Endothelial cell of umbilical vein (primary cell): Measurements from ENCODE around the gene SLC22A23. TPM values are rescaled to one million over a fixed set of nuclear protein-coding genes. Genes with fewer than 3 reads are reported as not detected.

Source experiments
- BruUV-seq: library from RNA; stranded (reverse); fragments of 400-500 nt; replicated peaks from 2 replicates; lab custom pipeline; 2021; lab: Mats Ljungman, UMichigan
- CTCF ChIA-PET: fragments of 300-600, 350-600 bp; sonication (Branson Sonifier 250); formaldehyde crosslinking; loops from one replicate; lab custom pipeline; 2021; ENCODE audit warnings: antibody characterized with exemption, inconsistent platforms; lab: Charles Lee
- POLR2A ChIA-PET: fragments of 300-600, 350-600 bp; sonication (Branson Sonifier 250); formaldehyde crosslinking; loops from one replicate; lab custom pipeline; 2021; ENCODE audit warnings: antibody characterized with exemption, inconsistent platforms; lab: Charles Lee
- DNase-seq: peaks from one replicate; pipeline ENCODE4 v3.0.0-alpha.2; 2011; ENCODE audit warnings: low read depth, low spot score
- FAIRE-seq: peaks from 2 replicates; lab custom pipeline; 2011; peaks lifted over from hg19 to GRCh38; lab: Jason Lieb, UNC
- H2AFZ ChIP-seq: 2 replicates; pipeline ENCODE4 v1.6.0; 2012; ENCODE audit warnings: low read depth, low read length, control low read depth, inconsistent platforms
- H3K27ac ChIP-seq: 2 replicates; pipeline ENCODE4 v1.5.1; 2011; ENCODE audit warnings: low read depth, mild to moderate bottlenecking, control low read depth, low read length, moderate library complexity; ENCODE audit not compliant: insufficient read depth
- H3K27me3 ChIP-seq, 2 experiments: 2 replicates each; pipeline versions ENCODE4 v1.6.0 to v1.6.1; 2011; ENCODE audit warnings: low read length in 2 of 2, mixed read lengths in 1 of 2; ENCODE audit not compliant: control insufficient read depth in 2 of 2, insufficient read depth in 2 of 2
- H3K36me3 ChIP-seq, 2 experiments: 2 replicates in 1 of 2; 3 replicates in 1 of 2; pipeline ENCODE4 v1.5.1; 2011; ENCODE audit warnings: low read length in 2 of 2, mild to moderate bottlenecking in 1 of 2, moderate library complexity in 1 of 2; ENCODE audit not compliant: control insufficient read depth in 2 of 2, insufficient read depth in 2 of 2; ENCODE audit errors: extremely low read depth in 1 of 2
- H3K4me1 ChIP-seq: 3 replicates; pipeline ENCODE4 v1.5.1; 2011; ENCODE audit warnings: mild to moderate bottlenecking, low read length; ENCODE audit not compliant: control insufficient read depth, insufficient read depth; ENCODE audit errors: extremely low read depth
- H3K4me2 ChIP-seq: 2 replicates; pipeline ENCODE4 v1.6.1; 2011; ENCODE audit warnings: low read length, control low read depth, mixed read lengths; ENCODE audit not compliant: insufficient read depth
- H3K4me3 ChIP-seq, 3 experiments: fragments of 200-600 bp in 1 of 3; sonication (generic), shearing (Covaris generic) in 1 of 3; replicated peaks in 1 of 3; 2 replicates each; pipeline ENCODE4 v1.5.1; 2011 to 2016; ENCODE audit warnings: control low read depth in 3 of 3, low read length in 3 of 3, mild to moderate bottlenecking in 2 of 3, inconsistent platforms in 1 of 3, low read depth in 1 of 3, moderate library complexity in 1 of 3; ENCODE audit not compliant: insufficient read depth in 1 of 3
- H3K79me2 ChIP-seq: 2 replicates; pipeline ENCODE4 v1.6.0; 2012; ENCODE audit warnings: low read length, inconsistent platforms; ENCODE audit not compliant: control insufficient read depth, insufficient read depth
- H3K9ac ChIP-seq: replicated peaks from 2 replicates; pipeline ENCODE3; 2011; ENCODE audit warnings: low read length, control low read depth; ENCODE audit not compliant: insufficient read depth; ENCODE audit errors: extremely low read depth
- H3K9me1 ChIP-seq: replicated peaks from 3 replicates; pipeline ENCODE4 v1.6.0; 2011; ENCODE audit warnings: mild to moderate bottlenecking, low read length; ENCODE audit not compliant: control insufficient read depth, insufficient read depth; ENCODE audit errors: extremely low read depth
- H3K9me3 ChIP-seq: replicated peaks from 2 replicates; pipeline ENCODE4 v1.5.1; 2012; ENCODE audit warnings: low read length, inconsistent platforms; ENCODE audit not compliant: control insufficient read depth, insufficient read depth
- H4K20me1 ChIP-seq: replicated peaks from 2 replicates; pipeline ENCODE3; 2011; ENCODE audit warnings: mild to moderate bottlenecking, low read length; ENCODE audit not compliant: control insufficient read depth, insufficient read depth; ENCODE audit errors: extremely low read depth
- EZH2 ChIP-seq: IDR thresholded peaks from 2 replicates; pipeline ENCODE4 v1.6.1; 2012; ENCODE audit warnings: borderline replicate concordance, low read depth, mild to moderate bottlenecking, moderate library complexity, low read length, inconsistent platforms; ENCODE audit not compliant: severe bottlenecking
- FOS ChIP-seq: IDR thresholded peaks from 2 replicates; pipeline ENCODE4 v1.6.1; 2011; ENCODE audit warnings: mild to moderate bottlenecking, low read length, moderate library complexity, borderline replicate concordance; ENCODE audit not compliant: insufficient read depth
- GATA2 ChIP-seq: IDR thresholded peaks from 2 replicates; pipeline ENCODE4 v1.7.0; 2011; ENCODE audit warnings: low read depth, mild to moderate bottlenecking, moderate library complexity, mixed read lengths, low read length; ENCODE audit not compliant: insufficient read length, insufficient read depth
- JUN ChIP-seq: IDR thresholded peaks from 2 replicates; pipeline ENCODE4 v1.6.1; 2011; ENCODE audit warnings: borderline replicate concordance, low read depth; ENCODE audit not compliant: insufficient read length, insufficient read depth
- MYC ChIP-seq: IDR thresholded peaks from one replicate; pipeline ENCODE4 v1.6.1; 2011; ENCODE audit warnings: mild to moderate bottlenecking, low read depth, low read length
- POLR2A ChIP-seq: IDR thresholded peaks from 2 replicates; pipeline ENCODE4 v1.6.1; 2012; ENCODE audit warnings: low read depth, mild to moderate bottlenecking, control low read depth, low read length
- POLR2AphosphoS5 ChIP-seq: IDR thresholded peaks from 2 replicates; pipeline ENCODE4 v1.6.1; 2012; ENCODE audit warnings: low read depth, mild to moderate bottlenecking, control low read depth, low read length, moderate library complexity; ENCODE audit not compliant: insufficient read depth
- dilution Hi-C: fragments of 300-500 bp; cut with MboI; formaldehyde crosslinking; loops from one replicate; pipeline ENCODE4 v1.15.0; 2019; ENCODE audit warnings: low sequenced_read_pairs; ENCODE audit not compliant: extremely low pct_ligation_motif_present
- intact Hi-C: fragments of 100-400 bp; cut with micrococcal nuclease; formaldehyde crosslinking; loops from one replicate; pipeline ENCODE4 v1.10.0; 2022
- polyA plus RNA-seq, 4 experiments: library from polyadenylated mRNA; depleted of rRNA in 3 of 4; stranded (reverse) in 3 of 4; unstranded in 1 of 4; fragments of >200 nt; gene quantifications; 2 replicates each; pipeline versions ENCODE4 v1.2.1 to v1.2.3, GENCODE V29; 2011 to 2012; ENCODE audit warnings: missing spikeins in 1 of 4
- total RNA-seq: library from RNA; stranded (reverse); gene quantifications from 2 replicates; pipeline ENCODE4 v1.2.3, GENCODE V29; 2021
- TF ChIP-seq, protein P1 (sequence below): IDR thresholded peaks from 2 replicates; pipeline ENCODE4 v1.6.1; 2011; ENCODE audit not compliant: insufficient read depth, insufficient read length
- TF ChIP-seq, protein P2 (sequence below), 2 donors: IDR thresholded peaks; 1 replicate in 1 of 2; 2 replicates in 1 of 2; pipeline ENCODE4 v1.5.1; 2011; ENCODE audit warnings: low read length in 2 of 2, mild to moderate bottlenecking in 2 of 2, moderate library complexity in 2 of 2, control low read depth in 1 of 2, inconsistent platforms in 1 of 2, low read depth in 1 of 2; ENCODE audit not compliant: insufficient read depth in 1 of 2; ENCODE audit errors: extremely low read depth in 1 of 2

Gene SLC22A23
- total and polyA plus RNA-seq, 2 donors (not counting 3 experiments of a cell fraction or from before 2014, with no cell fraction given), result 4.2 to 14.3 TPM

DNA sequence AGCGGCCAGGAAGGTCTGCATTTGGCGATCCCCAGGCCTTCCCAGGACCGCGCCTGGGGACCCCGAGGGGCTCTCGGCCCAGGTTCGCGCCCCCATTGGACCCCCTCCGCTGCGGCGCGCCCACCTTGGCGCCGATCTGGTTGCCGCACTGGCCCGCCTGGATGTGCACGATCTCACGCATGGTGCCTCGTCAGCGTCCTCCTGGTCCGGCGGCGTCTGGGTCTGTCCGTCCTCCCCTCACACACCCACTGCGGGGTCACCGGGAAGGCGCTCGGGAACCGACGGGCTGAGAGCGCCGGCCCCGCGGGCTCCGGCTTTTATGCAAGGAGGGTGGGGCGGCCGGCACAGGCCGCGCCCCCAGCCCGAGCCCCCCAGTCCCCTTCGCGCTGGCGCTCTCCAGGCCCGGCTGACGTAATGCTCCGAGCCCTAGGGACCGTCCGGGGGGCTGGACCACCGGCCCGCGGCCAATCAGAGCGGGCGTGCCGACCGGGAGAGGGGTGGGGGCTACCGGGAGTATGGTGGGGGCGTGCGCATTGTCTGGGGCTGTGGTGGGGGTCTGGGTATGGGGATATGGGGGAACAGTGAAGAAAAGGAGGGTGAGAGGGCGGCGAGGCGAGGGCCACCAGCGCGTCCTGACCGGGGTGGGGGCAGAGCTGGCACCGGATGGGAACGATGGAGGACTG is 229.3 kb downstream of the SLC22A23 start, which contains the start of gene TUBB2B:
Gene TUBB2B (minus strand): TSS at position 291 of the 683 bp plus-strand sequence. CDS start 110 bp downstream, at position 181.
- BruUV-seq, result no TSS peak
- H3K4me2 ChIP-seq, result peak within 1 kb of the TSS; percentile 72
- ChIA-PET CTCF (interaction anchor here (0.8 to 1.0 kb wide), 2 partner anchors 10 to 24 kb away, joined by 4 read pairs; no protein-coding TSS in a partner anchor), POLR2A (no interaction called here)
- DNase-seq (peak; percentile 18), FAIRE-seq (no peak)
- H3K9ac ChIP-seq, result no peak within 1 kb of the TSS
- H3K4me1 ChIP-seq, result peaks cover 23% of the 10 kb centered on the region
- H3K27ac ChIP-seq, result no peak within 1 kb of the TSS
- H3K79me2 ChIP-seq, result no peaks in the 10 kb centered on the region
- peak within 1 kb of the TSS; percentile 31 for H2AFZ ChIP-seq
- TF ChIP-seq POLR2AphosphoS5 (no peak), MYC (no peak), EZH2 (no peak), POLR2A (no peak), GATA2 (no peak), JUN (no peak), FOS (no peak)
- TF ChIP-seq, protein P1, sequence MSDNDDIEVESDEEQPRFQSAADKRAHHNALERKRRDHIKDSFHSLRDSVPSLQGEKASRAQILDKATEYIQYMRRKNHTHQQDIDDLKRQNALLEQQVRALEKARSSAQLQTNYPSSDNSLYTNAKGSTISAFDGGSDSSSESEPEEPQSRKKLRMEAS, result no peak
- TF ChIP-seq, protein P2, sequence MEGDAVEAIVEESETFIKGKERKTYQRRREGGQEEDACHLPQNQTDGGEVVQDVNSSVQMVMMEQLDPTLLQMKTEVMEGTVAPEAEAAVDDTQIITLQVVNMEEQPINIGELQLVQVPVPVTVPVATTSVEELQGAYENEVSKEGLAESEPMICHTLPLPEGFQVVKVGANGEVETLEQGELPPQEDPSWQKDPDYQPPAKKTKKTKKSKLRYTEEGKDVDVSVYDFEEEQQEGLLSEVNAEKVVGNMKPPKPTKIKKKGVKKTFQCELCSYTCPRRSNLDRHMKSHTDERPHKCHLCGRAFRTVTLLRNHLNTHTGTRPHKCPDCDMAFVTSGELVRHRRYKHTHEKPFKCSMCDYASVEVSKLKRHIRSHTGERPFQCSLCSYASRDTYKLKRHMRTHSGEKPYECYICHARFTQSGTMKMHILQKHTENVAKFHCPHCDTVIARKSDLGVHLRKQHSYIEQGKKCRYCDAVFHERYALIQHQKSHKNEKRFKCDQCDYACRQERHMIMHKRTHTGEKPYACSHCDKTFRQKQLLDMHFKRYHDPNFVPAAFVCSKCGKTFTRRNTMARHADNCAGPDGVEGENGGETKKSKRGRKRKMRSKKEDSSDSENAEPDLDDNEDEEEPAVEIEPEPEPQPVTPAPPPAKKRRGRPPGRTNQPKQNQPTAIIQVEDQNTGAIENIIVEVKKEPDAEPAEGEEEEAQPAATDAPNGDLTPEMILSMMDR (IDR thresholded peaks at IDR 0.05; ENCODE audit: extremely low read depth in 1 of 2, insufficient read depth in 1 of 2, low read depth in 1 of 2, low read length in 2 of 2), result no peak
- no peaks in the 10 kb centered on the region for H3K36me3 ChIP-seq
- peak within 1 kb of the TSS in 2 of 3 experiments; percentile 16 for H3K4me3 ChIP-seq
- H4K20me1 ChIP-seq, result no peaks in the 10 kb centered on the region
- dilution Hi-C loops, result no loop called here
- intact Hi-C loops, result loop anchor here (5.0 kb wide), 1 partner anchor 440 kb away; no protein-coding TSS in a partner anchor
- no peaks in the 10 kb centered on the region for H3K9me3 ChIP-seq
- no peaks in the 10 kb centered on the region for H3K9me1 ChIP-seq
- peaks cover 60 to 83% of the 10 kb centered on the region in 2 experiments for H3K27me3 ChIP-seq
